Measurements from ENCODE around the gene PAX8.

PAX8 gene

DNA sequence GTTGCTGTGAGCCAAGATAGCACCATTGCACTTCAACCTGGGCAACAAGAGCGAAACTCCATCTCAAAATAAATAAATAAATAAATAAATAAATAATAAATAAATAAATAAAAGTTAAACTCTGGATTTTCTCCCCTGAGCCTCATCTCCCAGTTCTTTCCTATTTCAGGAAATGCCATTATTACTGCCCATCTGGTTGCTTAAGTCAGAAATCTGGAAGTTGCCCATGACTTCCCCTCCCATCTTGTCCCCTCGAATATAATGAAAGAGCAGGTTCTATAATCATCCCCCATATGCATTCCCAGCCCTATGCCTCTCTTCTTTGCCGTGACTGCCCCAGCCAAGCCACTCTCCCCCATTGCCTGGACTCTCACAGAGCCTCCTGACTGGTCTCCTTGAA is 109.1 kb downstream of the PAX8 start:
- DNase-seq = no peak

- no peak for DNase-seq
Observed at GRCh38 chr2:113169002-113169530, 109.7 kb downstream of the PAX8 start.

- DNase-seq = no peak
Observed at GRCh38 chr2:113167962-113168340, 110.8 kb downstream of the PAX8 start.

DNA sequence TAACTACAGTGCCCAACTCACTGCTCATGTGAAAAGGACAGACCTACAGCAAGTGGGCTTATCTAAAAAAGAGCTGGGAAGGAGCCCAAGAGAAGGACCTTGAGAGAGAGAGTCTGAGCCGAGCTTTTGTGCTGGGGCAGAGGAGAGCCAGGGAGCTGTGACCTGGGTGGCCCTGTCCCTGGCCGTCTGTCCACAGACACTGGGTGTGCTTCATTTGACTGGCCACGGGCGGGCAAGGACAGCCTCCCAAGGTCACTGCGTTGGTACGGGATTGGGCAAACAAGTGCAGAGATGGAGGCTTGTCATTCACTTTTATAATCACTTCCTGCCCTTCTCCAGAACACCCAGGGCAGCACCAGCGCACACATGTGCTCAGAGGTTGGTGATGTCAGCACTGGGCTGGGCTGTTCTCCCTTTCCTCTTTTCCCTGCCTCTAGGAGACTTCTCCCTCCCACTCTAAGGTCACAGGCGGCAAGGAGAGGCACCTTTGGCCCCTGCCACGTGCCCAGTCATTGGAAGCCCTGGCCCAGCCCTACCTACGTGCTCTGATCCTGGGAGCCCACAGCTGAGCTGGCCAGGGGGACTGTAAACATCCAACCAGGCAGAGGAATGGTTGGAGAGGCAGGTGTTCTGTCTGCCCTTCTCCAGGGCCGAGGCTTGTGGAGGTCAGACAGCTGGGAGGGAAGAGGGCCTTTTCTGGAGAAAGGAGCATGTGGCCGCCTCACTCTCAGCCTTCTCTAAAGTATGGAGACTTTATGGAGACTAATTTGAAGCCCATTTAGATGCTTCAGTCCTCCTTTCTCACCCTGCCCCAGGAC is 111.4 kb downstream of the PAX8 start:
- DNase-seq = no peak

GRCh38 chr2:113166187-113166645 is 112.5 kb downstream of the PAX8 start:
- no peak for DNase-seq
